GM21390 (cell line): ENCODE measurements around the gene DIDO1.
A peak's percentile ranks its signal among the peaks of the same experiment; 100 is the strongest.
"Not testable (repeated sequence)": the region's sequence is repeated elsewhere in the genome, so short reads cannot be mapped to it uniquely, and the experiment has no call there.

Experiments used
- ATAC-seq: cut with Tn5 transposase; IDR thresholded peaks from one replicate; pipeline ENCODE4 v1.9.1; 2021; ENCODE audit not compliant: unreplicated experiment

Gene DIDO1

DNA sequence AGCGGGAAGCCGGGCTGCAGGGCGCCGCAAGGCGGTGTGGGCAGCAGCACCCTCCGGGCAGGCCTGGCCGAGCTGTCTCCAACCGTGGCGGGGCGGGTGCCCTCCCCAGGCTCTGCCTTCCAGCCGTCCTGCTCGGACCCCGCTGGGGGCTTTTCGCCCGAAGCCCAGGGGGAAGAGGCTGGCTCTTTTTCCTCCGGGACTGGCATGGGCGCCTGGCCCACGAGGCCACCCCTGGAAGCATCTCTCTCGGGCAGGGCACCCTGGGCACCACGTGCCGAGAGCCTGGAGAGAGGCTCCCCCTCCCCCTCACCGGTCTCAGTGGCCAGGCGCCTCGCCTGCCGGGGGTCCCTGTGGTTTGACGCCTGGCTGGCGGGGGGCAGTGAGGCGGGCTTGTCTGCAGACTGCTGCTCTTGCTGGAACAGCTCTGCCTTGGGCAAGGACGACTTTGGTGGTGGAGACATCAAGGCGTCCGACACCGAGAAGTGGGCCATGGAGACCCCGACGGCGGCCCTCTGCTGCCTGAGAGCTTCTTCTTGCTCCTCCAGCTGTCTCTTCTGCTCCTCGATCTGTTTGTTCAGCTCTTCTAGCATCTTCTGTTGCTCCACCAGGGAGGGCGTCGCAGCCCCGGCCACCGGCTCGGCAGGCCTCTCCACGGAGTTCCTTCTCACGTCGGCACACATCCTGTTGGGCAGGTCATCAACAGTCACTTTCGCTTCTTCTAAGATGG is 45.2 kb downstream of the DIDO1 start:
- no peak for ATAC-seq

GRCh38 chr20:62880147-62880934 is 46.0 kb downstream of the DIDO1 start:
- no peak for ATAC-seq

DNA sequence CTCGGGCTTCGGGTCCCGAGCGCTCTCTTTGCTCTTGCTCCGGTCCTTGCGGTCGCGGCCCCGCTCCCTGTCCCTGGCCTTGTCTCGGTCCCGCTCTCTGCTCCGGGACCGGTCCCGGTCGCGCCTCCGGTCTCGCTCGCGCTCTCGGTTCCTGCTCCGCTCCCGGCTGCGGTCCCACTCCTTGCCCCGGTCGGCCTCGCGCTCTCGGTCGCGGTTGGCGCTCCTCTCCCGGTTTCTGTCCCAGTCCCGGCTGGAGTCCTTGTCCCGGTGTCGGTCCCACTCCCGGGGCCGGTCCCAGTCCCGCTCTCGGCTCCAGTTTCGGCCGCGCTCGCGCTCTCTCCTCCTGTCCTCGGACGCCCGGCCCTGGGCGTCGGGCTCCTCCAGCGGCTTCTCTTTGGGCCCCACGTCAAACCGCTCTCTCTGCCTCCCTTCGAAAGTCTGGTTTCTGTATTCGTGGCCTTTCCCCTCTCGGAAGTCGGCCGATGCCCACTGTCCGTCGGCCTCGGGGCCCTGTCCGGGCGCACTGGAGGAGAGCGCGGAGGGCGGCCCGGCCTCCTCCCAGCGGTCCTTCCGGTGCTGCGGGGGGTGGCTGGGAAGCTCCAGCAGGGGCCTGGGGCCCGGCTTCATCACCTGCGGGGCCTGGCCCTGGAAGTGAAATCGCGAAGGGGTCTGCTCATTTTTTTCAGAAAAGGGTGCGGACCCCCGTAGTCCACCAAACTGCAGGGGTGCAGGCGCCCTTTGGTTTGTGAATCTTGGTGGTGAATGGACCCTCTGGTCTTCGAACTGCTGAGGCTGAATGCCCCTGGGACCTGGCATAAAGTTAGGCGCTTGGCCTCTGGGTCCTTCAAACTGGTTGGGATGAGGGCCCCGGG is 46.8 kb downstream of the DIDO1 start:
- no peak for ATAC-seq

- no peak for ATAC-seq
Measured at GRCh38 chr20:62878244-62879038, 47.9 kb downstream of the DIDO1 start.

DNA sequence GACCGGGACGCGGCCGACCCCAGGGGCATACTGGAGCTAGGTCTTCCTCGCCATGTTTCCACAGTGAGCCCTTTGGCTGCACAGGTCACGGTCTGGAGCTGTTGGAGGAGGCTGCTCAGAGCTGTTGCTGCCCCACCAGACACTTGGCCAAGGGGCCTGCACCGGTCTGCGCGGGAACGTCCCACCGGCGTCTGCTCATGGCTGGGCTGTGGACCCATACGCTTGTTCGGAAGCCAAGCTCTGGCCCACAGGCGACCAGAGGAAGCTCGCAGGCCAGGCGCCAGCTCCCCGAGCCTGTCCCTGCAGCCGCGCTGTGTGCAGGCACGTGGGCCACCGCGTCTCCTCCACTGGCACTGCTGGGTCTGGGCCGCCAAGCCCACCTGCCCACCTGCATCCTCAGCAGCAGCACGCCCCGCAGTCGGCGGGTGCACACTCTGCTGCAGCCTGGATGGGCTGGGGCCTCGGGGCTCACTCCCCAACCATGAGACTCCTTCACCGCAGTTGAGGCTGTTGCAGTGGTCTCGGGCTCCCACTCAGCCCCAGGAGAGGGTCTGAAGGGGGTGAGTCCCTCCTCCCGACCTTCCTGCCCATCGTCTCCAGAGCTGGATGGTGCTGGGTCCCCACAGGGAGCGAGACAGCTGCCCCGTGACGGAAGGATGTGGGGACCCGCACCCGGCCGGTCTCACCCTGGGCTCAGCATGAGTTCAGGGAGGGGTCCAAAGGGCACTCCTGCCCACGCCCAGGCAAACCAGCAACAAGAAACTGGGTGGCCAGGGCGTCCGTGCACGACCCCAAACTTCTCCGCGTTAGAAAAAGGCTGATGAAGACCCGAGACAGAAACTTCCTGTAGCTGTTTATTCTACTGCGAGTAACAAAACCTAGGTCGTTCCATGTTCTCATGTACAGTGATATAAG is 49.1 kb downstream of the DIDO1 start:
- ATAC-seq = no peak

DNA sequence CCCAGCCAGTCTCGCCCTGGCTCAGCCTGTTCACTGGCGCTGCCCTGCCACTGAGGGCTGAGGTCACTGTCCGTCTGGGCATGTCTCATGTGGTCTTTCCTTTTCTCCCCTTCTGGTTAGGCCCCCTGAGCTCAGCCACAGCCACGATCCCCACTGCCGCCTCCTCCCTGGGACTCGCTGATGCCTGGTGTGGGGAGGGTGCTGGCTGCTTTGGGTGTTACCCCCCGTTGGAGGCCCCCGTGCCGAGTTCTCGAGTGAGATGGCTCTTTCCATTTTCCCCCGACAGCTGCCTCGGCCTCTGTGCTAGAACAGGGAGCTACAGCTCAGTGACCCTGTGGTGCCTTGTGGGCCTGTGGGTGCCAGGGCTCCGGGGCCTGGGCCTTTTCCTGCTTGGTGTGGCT is 49.8 kb downstream of the DIDO1 start:
- ATAC-seq = no peak

DNA sequence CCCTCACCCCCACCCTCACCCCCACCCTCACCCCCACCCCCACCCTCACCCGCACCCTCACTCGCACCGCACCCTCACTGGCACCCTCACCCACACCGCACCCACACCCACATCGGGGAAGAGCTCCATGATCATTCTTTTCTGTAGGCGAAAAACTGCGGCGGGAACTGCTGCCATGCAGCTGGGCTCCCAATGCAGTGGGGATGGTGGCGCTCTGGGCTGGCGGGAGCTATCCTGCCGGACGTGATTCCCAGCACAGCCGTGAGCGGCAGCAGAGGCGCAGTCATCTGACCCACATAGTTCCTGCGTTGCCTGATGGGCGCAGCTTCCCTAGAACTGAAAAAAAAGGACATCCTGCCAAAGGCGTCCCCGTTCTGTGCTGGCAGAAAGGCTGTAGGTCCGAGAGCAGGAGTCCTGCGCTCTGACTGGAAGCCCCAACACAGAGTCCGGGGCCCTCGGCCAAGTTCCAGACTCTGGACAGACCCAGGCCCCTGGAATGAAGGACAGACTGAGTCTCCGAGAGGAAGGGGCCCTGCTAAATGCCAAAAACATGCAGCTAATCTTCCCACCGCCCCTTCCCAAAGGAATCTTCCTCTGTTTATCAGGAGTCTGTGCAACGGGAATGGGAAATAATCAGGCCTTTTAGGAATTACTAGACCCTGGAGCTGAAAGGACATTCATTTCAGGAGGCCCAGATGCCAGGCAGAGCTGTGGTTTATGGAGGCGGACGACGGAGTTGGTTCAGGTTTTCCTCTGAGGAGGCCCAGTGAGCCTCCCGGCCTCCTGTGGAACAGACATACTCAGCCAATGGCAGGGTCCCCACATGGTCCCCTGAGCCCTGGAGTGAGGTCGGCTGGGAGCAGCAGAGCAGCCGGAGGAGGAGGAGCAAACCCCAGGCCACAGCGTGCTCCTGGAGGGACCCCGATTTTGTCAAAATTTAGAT is 50.6 kb downstream of the DIDO1 start:
- ATAC-seq = no peak

DNA sequence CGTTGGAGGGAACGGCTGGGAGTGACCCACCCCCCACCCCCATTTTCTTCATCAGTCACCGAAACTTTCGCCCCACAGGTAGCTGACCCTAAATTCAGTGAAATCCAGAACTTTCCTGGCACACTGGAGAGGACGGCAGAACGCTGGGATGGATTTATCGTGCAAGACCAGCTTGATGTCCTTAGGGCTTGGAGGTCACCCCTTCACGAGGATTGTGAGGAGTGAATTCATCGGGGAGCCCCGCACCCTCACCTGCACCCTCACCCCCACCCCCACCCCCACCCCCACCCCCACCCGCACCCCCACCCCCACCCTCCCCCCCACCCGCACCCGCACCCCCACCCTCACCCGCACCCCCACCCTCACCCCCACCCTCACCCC is 51.4 kb downstream of the DIDO1 start:
- no peak for ATAC-seq

DNA sequence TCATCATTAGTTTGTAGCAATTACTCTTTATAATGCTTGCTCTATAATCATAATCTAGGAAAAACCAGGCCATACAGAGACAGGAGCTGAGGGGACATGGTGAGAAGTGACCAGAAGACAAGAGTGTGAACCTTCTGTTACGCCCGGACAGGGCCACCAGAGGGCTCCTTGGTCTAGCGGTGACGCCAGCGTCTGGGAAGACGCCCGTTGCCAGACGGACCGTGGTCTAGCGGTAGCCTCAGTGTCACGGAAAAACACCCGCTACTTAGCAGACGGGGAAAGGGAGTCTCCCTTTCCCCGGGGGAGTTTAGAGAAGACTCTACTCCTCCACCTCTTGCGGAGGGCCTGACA is 52.6 kb downstream of the DIDO1 start:
- not testable (repeated sequence) for ATAC-seq

- ATAC-seq = no peak
Measured at GRCh38 chr20:62873280-62873679, 53.0 kb downstream of the DIDO1 start.

GRCh38 chr20:62872862-62873261 is 53.4 kb downstream of the DIDO1 start:
- ATAC-seq = no peak

- ATAC-seq = no peak
Measured at GRCh38 chr20:62872184-62872847, 54.0 kb downstream of the DIDO1 start.

DNA sequence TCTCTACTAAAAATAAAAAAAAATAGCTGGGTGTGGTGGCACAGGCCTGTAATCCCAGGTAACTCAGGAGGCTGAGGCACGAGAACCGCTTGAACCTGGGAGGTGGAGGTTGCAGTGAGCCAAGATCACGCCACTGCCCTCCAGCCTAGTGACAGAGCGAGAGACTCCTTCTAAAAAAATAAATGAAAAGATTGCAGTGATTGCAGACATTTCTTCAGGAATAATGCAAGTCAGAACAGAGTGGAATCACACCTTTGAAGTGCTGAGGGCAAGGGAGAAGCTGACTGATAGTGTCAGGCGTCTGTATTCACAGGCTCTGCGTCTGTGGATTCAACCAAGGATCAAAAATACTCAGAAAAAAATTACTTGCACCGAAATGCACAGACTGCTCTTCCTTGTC is 62.1 kb downstream of the DIDO1 start:
- ATAC-seq = no peak

DNA sequence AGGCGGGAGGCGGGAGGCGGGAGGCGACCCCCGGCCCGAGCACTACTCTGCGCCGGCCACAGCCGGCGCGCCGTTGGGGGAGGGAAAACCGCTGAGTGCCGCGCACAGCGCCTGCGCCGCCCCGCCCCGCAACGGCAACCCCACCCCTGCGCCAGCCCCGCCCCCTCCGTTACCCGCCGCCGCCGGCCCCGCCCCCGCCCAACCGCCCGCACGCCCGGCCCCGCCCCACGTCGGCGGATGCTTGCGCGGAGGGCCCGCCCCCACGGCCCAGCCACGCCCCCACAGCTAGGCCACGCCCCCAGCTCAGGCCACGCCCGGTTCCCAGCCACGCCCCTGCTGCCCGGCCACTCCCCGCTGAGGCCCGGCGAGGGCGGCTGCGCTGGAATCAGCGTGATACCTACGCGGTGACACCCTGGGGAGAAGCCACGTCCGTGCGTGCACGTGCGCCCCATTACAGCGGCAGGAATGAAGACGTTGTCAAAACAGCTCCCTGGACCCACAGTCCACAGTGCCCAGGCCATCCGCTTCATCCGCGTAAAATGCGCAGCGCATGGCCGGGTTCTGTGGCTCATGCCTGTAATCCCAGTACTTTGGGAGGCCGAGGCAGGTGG is 64.5 kb downstream of the DIDO1 start, which contains the start of gene TCFL5:
Gene TCFL5 (minus strand): TSS at position 97 of the 611 bp plus-strand sequence. CDS start 152 bp downstream, outside the sequence.
- peak; percentile 67 for ATAC-seq

DNA sequence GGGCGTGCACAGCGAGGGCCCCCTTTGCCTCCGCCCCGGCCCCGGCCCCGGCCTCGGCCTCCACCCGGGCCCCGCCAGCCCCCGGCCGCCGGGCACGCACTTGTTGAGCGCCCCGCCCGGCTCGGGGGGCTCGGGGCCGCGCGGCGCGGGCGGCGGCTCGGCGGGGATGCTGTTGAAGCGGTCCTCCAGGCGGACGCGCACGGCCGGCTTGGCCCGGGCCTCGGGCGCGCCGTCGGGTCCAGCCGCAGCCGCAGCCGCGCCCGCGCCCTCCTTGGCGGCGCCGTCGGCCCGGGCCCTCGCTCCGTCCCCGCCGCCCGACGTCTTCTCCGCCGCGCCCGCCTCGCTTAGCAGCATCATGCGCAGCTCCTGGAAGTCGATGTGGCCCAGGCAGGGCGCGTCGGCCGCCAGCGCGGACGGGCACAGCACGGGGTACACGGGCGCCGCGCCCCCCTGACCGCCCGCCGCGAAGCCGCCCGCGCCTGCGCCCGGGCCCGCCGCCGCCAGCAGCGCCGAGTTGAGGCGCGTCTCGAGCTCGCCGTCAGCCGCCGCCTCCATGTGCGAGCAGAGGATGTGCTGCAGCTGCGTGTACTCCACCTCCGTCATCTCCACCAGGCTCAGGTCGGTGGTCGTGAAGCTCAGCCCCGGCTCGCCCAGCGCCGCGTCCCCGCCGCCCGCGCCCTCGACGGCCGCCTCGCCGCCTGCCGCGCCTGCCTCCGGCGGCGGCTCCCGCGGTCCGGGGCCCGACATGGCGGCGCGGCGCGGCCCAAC is 65.2 kb downstream of the DIDO1 start:
- peak; percentile 25 for ATAC-seq

DNA sequence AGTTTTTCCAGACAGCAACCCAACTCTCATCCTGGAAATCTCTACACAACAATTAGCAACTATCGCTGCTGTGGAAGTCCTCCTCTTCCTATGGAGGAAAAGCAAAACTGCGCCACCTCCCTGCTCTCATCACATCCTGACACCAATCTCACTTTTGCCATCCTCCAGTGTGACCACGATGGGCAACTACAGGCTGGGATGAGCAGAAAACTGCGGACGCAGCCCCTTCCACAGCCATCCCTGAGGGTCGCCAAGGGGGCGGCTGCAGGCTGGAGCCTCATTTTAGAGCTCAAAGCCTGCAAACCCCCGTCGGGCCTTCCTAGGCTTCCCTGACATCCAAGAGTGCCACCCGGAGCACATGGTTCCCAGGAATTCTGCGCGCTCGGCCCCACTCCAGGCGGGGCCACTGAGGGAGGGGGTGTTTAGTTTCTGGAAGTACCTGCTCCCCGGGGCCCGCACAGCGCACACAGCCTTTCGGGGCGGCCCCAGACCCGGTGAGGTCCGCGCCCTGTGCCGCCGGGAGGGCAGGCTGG is 65.8 kb downstream of the DIDO1 start:
- ATAC-seq = peak; percentile 3

- ATAC-seq = no peak
Measured at GRCh38 chr20:62859721-62860120, 66.6 kb downstream of the DIDO1 start.
